IMR-90 (cell line): ENCODE measurements around the gene DCAF6. TPM values are rescaled to one million over a fixed set of nuclear protein-coding genes. Genes with fewer than 3 reads are reported as not detected.

Source experiments
- ATAC-seq: fragments of 200-7000 bp; cut with Tn5 transposase; 2 replicates; pipeline ENCODE4 v1.9.1; 2020; ENCODE audit warnings: low read depth, mild to moderate bottlenecking, moderate library complexity
- BruUV-seq: library from RNA; stranded (reverse); fragments of 400-500 nt; replicated peaks from 2 replicates; lab custom pipeline; 2021; lab: Mats Ljungman, UMichigan
- CTCF ChIA-PET: fragments of 300-600 bp; formaldehyde crosslinking; extraction: SDS; loops from one replicate; lab custom pipeline; 2021; ENCODE audit warnings: antibody characterized with exemption; lab: Yijun Ruan, JAX
- POLR2A ChIA-PET: fragments of 300-600 bp; sonication (Branson Sonifier 250); formaldehyde crosslinking; loops from one replicate; lab custom pipeline; 2022; ENCODE audit warnings: antibody characterized with exemption; ENCODE audit not compliant: unreplicated experiment; lab: Charles Lee
- DNase-seq: peaks from one replicate; pipeline ENCODE4 v3.0.0; 2013
- H2AFZ ChIP-seq: replicated peaks from 2 replicates; pipeline ENCODE3; 2013; ENCODE audit warnings: low read length, mild to moderate bottlenecking; ENCODE audit not compliant: poor library complexity
- H2AK5ac ChIP-seq: 2 replicates; pipeline ENCODE4 v1.6.1; 2013; ENCODE audit warnings: low read depth, low read length, inconsistent platforms
- H2AK9ac ChIP-seq: replicated peaks from 2 replicates; pipeline ENCODE3; 2013; ENCODE audit warnings: mild to moderate bottlenecking, low read depth, low read length, moderate library complexity; ENCODE audit not compliant: poor library complexity
- H2BK120ac ChIP-seq: 2 replicates; pipeline ENCODE4 v1.6.1; 2013; ENCODE audit warnings: low read depth, low read length, inconsistent platforms
- H2BK15ac ChIP-seq: 3 replicates; pipeline ENCODE4 v1.6.1; 2013; ENCODE audit warnings: low read depth, low read length, inconsistent platforms
- H2BK20ac ChIP-seq: 2 replicates; pipeline ENCODE4 v1.6.1; 2013; ENCODE audit warnings: low read depth, mild to moderate bottlenecking, inconsistent platforms, low read length, moderate library complexity
- H2BK5ac ChIP-seq: 2 replicates; pipeline ENCODE4 v1.6.1; 2013; ENCODE audit warnings: mild to moderate bottlenecking, low read depth, low read length, inconsistent platforms; ENCODE audit not compliant: poor library complexity, severe bottlenecking
- H3K14ac ChIP-seq: replicated peaks from 2 replicates; pipeline ENCODE4 v1.6.1; 2013; ENCODE audit warnings: low read depth, low read length, inconsistent platforms
- H3K18ac ChIP-seq: 2 replicates; pipeline ENCODE4 v1.6.1; 2013; ENCODE audit warnings: low read depth, low read length, control low read depth
- H3K23ac ChIP-seq: 2 replicates; pipeline ENCODE4 v1.6.1; 2013; ENCODE audit warnings: low read depth, low read length, inconsistent platforms
- H3K27ac ChIP-seq: 2 replicates; pipeline ENCODE4 v1.5.1; 2013; ENCODE audit warnings: mild to moderate bottlenecking, control low read depth, low read length; ENCODE audit not compliant: insufficient read depth
- H3K27me3 ChIP-seq: 2 replicates; pipeline ENCODE4 v1.6.1; 2013; ENCODE audit warnings: low read length; ENCODE audit not compliant: control insufficient read depth, insufficient read depth
- H3K36me3 ChIP-seq: 2 replicates; pipeline ENCODE4 v1.6.1; 2013; ENCODE audit warnings: low read length, mixed read lengths; ENCODE audit not compliant: control insufficient read depth, insufficient read depth
- H3K4ac ChIP-seq: 2 replicates; pipeline ENCODE4 v1.6.1; 2013; ENCODE audit warnings: low read depth, low read length, inconsistent platforms
- H3K4me1 ChIP-seq: 2 replicates; pipeline ENCODE4 v1.6.1; 2013; ENCODE audit warnings: low read length, mixed read lengths; ENCODE audit not compliant: control insufficient read depth, insufficient read depth
- H3K4me2 ChIP-seq: 2 replicates; pipeline ENCODE4 v1.6.1; 2013; ENCODE audit warnings: low read depth, mild to moderate bottlenecking, control low read depth, low read length, moderate library complexity
- H3K4me3 ChIP-seq: 2 replicates; pipeline ENCODE4 v1.5.1; 2013; ENCODE audit warnings: low read depth, mild to moderate bottlenecking, control low read depth, low read length, moderate library complexity; ENCODE audit not compliant: insufficient read depth
- H3K56ac ChIP-seq: 2 replicates; pipeline ENCODE4 v1.6.1; 2013; ENCODE audit warnings: low read length, inconsistent platforms; ENCODE audit not compliant: insufficient read depth; ENCODE audit errors: extremely low read depth
- H3K79me1 ChIP-seq, 2 experiments: 2 replicates each; pipeline ENCODE4 v1.6.1; 2013; ENCODE audit warnings: low read length in 2 of 2, inconsistent platforms in 1 of 2, low read depth in 1 of 2
- H3K9ac ChIP-seq: 2 replicates; pipeline ENCODE4 v1.6.1; 2013; ENCODE audit warnings: low read depth, low read length, control low read depth
- H3K9me1 ChIP-seq: 2 replicates; pipeline ENCODE4 v1.6.1; 2013; ENCODE audit warnings: low read length, inconsistent platforms; ENCODE audit not compliant: insufficient read depth
- H3K9me3 ChIP-seq: 2 replicates; pipeline ENCODE4 v1.6.1; 2013; ENCODE audit warnings: low read length; ENCODE audit not compliant: control insufficient read depth, insufficient read depth
- H4K20me1 ChIP-seq: 2 replicates; pipeline ENCODE4 v1.6.1; 2013; ENCODE audit warnings: low read length, inconsistent platforms; ENCODE audit not compliant: insufficient read depth
- H4K5ac ChIP-seq: 2 replicates; pipeline ENCODE4 v1.6.1; 2013; ENCODE audit warnings: mild to moderate bottlenecking, low read depth, low read length, control low read depth
- H4K8ac ChIP-seq, 2 experiments: 2 replicates each; pipeline ENCODE4 v1.6.1; 2013; ENCODE audit warnings: low read depth in 2 of 2, low read length in 2 of 2, control low read depth in 1 of 2, inconsistent platforms in 1 of 2
- H4K91ac ChIP-seq: 2 replicates; pipeline ENCODE4 v1.6.1; 2013; ENCODE audit warnings: low read depth, low read length, inconsistent platforms; ENCODE audit not compliant: insufficient read depth
- BHLHE40 ChIP-seq: fragments of 150-350 bp; IDR thresholded peaks from 2 replicates; pipeline ENCODE4 v1.6.1; 2016; ENCODE audit warnings: mild to moderate bottlenecking, low read depth, low read length
- CEBPB ChIP-seq: IDR thresholded peaks from 2 replicates; pipeline ENCODE4 v1.6.1; 2012; ENCODE audit warnings: low read depth, low read length, improper control_type of control experiment
- CHD1 ChIP-seq: IDR thresholded peaks from 2 replicates; pipeline ENCODE4 v1.6.1; 2012; ENCODE audit warnings: low read depth, low read length, improper control_type of control experiment
- CTCF ChIP-seq: conservative IDR thresholded peaks from 2 replicates; pipeline ENCODE4 v1.5.1; 2012; ENCODE audit warnings: mild to moderate bottlenecking, low read depth, low read length, improper control_type of control experiment
- ELK1 ChIP-seq: fragments of 150-350 bp; IDR thresholded peaks from 2 replicates; pipeline ENCODE4 v1.6.1; 2016; ENCODE audit warnings: low read depth, mild to moderate bottlenecking, low read length, moderate library complexity, borderline replicate concordance
- FOS ChIP-seq: fragments of 150-350 bp; IDR thresholded peaks from 2 replicates; pipeline ENCODE4 v1.6.1; 2016; ENCODE audit warnings: low read depth, low read length
- MAFK ChIP-seq: IDR thresholded peaks from 2 replicates; pipeline ENCODE4 v1.6.1; 2012; ENCODE audit warnings: low read depth, low read length, improper control_type of control experiment
- MAZ ChIP-seq: IDR thresholded peaks from 2 replicates; pipeline ENCODE4 v1.6.1; 2012; ENCODE audit warnings: low read depth, mild to moderate bottlenecking, low read length, improper control_type of control experiment, moderate library complexity, borderline replicate concordance
- MXI1 ChIP-seq: IDR thresholded peaks from 2 replicates; pipeline ENCODE4 v1.6.1; 2012; ENCODE audit warnings: low read depth, mild to moderate bottlenecking, low read length, moderate library complexity, borderline replicate concordance
- NFE2L2 ChIP-seq: fragments of 150-350 bp; IDR thresholded peaks from 2 replicates; pipeline ENCODE4 v1.6.1; 2016; ENCODE audit warnings: low read depth, mild to moderate bottlenecking, low read length
- POLR2A ChIP-seq: IDR thresholded peaks from 2 replicates; pipeline ENCODE4 v1.6.1; 2012; ENCODE audit warnings: mild to moderate bottlenecking, low read depth, low read length
- RAD21 ChIP-seq: IDR thresholded peaks from 2 replicates; pipeline ENCODE4 v1.6.1; 2012; ENCODE audit warnings: low read length, improper control_type of control experiment
- RCOR1 ChIP-seq: IDR thresholded peaks from 2 replicates; pipeline ENCODE4 v1.6.1; 2012; ENCODE audit warnings: mild to moderate bottlenecking, low read length, improper control_type of control experiment; ENCODE audit not compliant: insufficient replicate concordance
- RFX5 ChIP-seq: IDR thresholded peaks from 2 replicates; pipeline ENCODE4 v1.8.0; 2012; ENCODE audit warnings: low read depth, mild to moderate bottlenecking, low read length, moderate library complexity
- SMC3 ChIP-seq: fragments of 150-350 bp; IDR thresholded peaks from 2 replicates; pipeline ENCODE4 v1.6.1; 2016; ENCODE audit warnings: low read depth, mild to moderate bottlenecking, antibody characterized with exemption, low read length, moderate library complexity
- USF2 ChIP-seq: fragments of 150-350 bp; IDR thresholded peaks from 2 replicates; pipeline ENCODE4 v1.6.1; 2017; ENCODE audit warnings: mild to moderate bottlenecking, antibody characterized with exemption, low read length, low read depth
- WGBS, 2 experiments: methylation state at CpG; one replicate each; pipeline versions ENCODE4 v1.1.5 to v1.1.7; 2013; ENCODE audit warnings: missing lambda C conversion rate in 2 of 2; ENCODE audit not compliant: insufficient read length in 1 of 2; ENCODE audit errors: extremely low coverage in 2 of 2; 5-methylcytosine and 5-hydroxymethylcytosine counted together
- dilution Hi-C: fragments of 300-500 bp; cut with HindIII; formaldehyde crosslinking; loops from one replicate; pipeline ENCODE4 v1.14.3; 2018; ENCODE audit warnings: low sequenced_read_pairs; ENCODE audit not compliant: unreplicated experiment
- in situ Hi-C: fragments of 300-500 bp; cut with MboI; formaldehyde crosslinking; loops from 3 replicates; pipeline ENCODE4 v1.14.3; 2019; ENCODE audit warnings: low sequenced_read_pairs, inconsistent platforms, mixed read lengths
- intact Hi-C: fragments of 100-400 bp; cut with micrococcal nuclease; formaldehyde crosslinking; loops from 2 replicates; pipeline ENCODE4 v1.10.0; 2022
- polyA plus RNA-seq, 3 experiments: library from polyadenylated mRNA; depleted of rRNA; stranded (reverse); fragments of >200 nt; gene quantifications; 2 replicates each; pipeline ENCODE4 v1.2.3, GENCODE V29; 2012; ENCODE audit warnings: low replicate concordance in 1 of 3
- total RNA-seq: library from RNA; depleted of rRNA; stranded (reverse); fragments of >200 nt; gene quantifications from 2 replicates; pipeline ENCODE4 v1.2.3, GENCODE V29; 2012

DCAF6 gene
- total and polyA plus RNA-seq, 2 of the 4 experiments (the other 2 are of a cell fraction): 60.4 to 88.7 TPM

- no peak overlapping the region for H4K8ac ChIP-seq
- ChIA-PET POLR2A (no interaction called here), CTCF (interaction anchor here (1.0 to 1.4 kb wide), 2 partner anchors 33 to 171 kb away, joined by 3 read pairs; no protein-coding TSS in a partner anchor)
- 0 out of 2 replicates have a peak overlapping the region, but pooled peaks have one; percentile 52 for H3K14ac ChIP-seq
- H2BK120ac ChIP-seq: no peak overlapping the region
- H4K5ac ChIP-seq: no peak overlapping the region
- BruUV-seq: no TSS peak
- H3K9ac ChIP-seq: no peak overlapping the region
- H2AFZ ChIP-seq: no peak overlapping the region
- no peaks in the 10 kb centered on the region; the same call in 1 of the 2 replicates for H3K4me1 ChIP-seq
- in situ Hi-C loops (no loop called here), dilution Hi-C loops (no loop called here), intact Hi-C loops (loop anchor here (2.0 kb wide), 1 partner anchor 54 kb away; no protein-coding TSS in a partner anchor)
- peaks cover 4% of the 10 kb centered on the region; the same call in 1 of the 2 replicates for H3K9me3 ChIP-seq
- no peak overlapping the region for H3K4ac ChIP-seq
- H2BK5ac ChIP-seq: no peak overlapping the region
- no peak overlapping the region for H2BK15ac ChIP-seq
- H3K27ac ChIP-seq: no peak overlapping the region
- H2BK20ac ChIP-seq: no peak overlapping the region
- H3K4me3 ChIP-seq: no peak overlapping the region
- TF ChIP-seq USF2: no peak
- no peak for TF ChIP-seq RAD21
- no peak for TF ChIP-seq NFE2L2
- no peak for TF ChIP-seq FOS
- TF ChIP-seq RFX5: no peak
- no peak for TF ChIP-seq MAFK
- no peak for TF ChIP-seq CTCF
- TF ChIP-seq CEBPB: no peak
- TF ChIP-seq CHD1: no peak
- TF ChIP-seq POLR2A: no peak
- no peak for TF ChIP-seq SMC3
- TF ChIP-seq ELK1: no peak
- TF ChIP-seq RCOR1: no peak
- no peak for TF ChIP-seq BHLHE40
- TF ChIP-seq MAZ: no peak
- no peak for TF ChIP-seq MXI1
- H3K36me3 ChIP-seq: peaks cover 5% of the 10 kb centered on the region
- no peak overlapping the region for H2AK9ac ChIP-seq
- no peak overlapping the region for H3K4me2 ChIP-seq
- ATAC-seq (no peak), DNase-seq (no peak)
- no peaks in the 10 kb centered on the region for H3K27me3 ChIP-seq
- no peak overlapping the region for H3K56ac ChIP-seq
- WGBS, 2 experiments: no CpG with 5 or more reads among the region's 2 CpGs
- no peak overlapping the region for H3K18ac ChIP-seq
- no peaks in the 10 kb centered on the region for H4K20me1 ChIP-seq
- no peak overlapping the region for H2AK5ac ChIP-seq
- no peak overlapping the region for H4K91ac ChIP-seq
- 0 out of 2 replicates have a peak, but pooled peaks cover 3% of the 10 kb centered on the region for H3K9me1 ChIP-seq
- no peaks in the 10 kb centered on the region for H3K79me1 ChIP-seq
- H3K23ac ChIP-seq: no peak overlapping the region; the same call in 1 of the 2 replicates
Observed at GRCh38 chr1:167910530-167910929, 26.0 kb upstream of the DCAF6 start.
